CD4-positive, alpha-beta memory T cell (primary cell): ENCODE measurements around the gene LYRM4. TPM values are rescaled to one million over a fixed set of nuclear protein-coding genes. Genes with fewer than 3 reads are reported as not detected.

Experiments used
- CTCF ChIA-PET: fragments of 350-600 bp; sonication (Branson Sonifier 250); formaldehyde crosslinking; loops from one replicate; lab custom pipeline; 2021; ENCODE audit warnings: inconsistent platforms; ENCODE audit not compliant: partially characterized antibody; lab: Charles Lee
- POLR2A ChIA-PET: fragments of 350-600 bp; sonication (Branson Sonifier 250); formaldehyde crosslinking; loops from one replicate; lab custom pipeline; 2021; ENCODE audit not compliant: partially characterized antibody; lab: Charles Lee
- DNase-seq, 5 donors: peaks; one replicate each; pipeline versions ENCODE4 v3.0.0 to v3.0.0-alpha.2; 2020 to 2022; ENCODE audit warnings: mixed read lengths in 1 of 5
- H3K27ac ChIP-seq: one replicate; pipeline ENCODE4 v1.7.0; 2013; ENCODE audit warnings: low read depth, low read length
- H3K27me3 ChIP-seq: 2 replicates; pipeline ENCODE4 v1.7.0; 2013; ENCODE audit warnings: mild to moderate bottlenecking, low read length, moderate library complexity; ENCODE audit not compliant: insufficient read depth
- H3K36me3 ChIP-seq: 2 replicates; pipeline ENCODE4 v1.7.0; 2013; ENCODE audit warnings: mild to moderate bottlenecking, low read length, moderate library complexity; ENCODE audit not compliant: insufficient read depth
- H3K4me1 ChIP-seq: 2 replicates; pipeline ENCODE4 v1.7.0; 2013; ENCODE audit warnings: mild to moderate bottlenecking, low read length, moderate library complexity; ENCODE audit not compliant: insufficient read depth
- H3K4me3 ChIP-seq, 2 donors: one replicate each; pipeline ENCODE4 v1.7.0; 2013; ENCODE audit warnings: low read length in 2 of 2, mild to moderate bottlenecking in 1 of 2
- H3K9me3 ChIP-seq, 2 donors: one replicate each; pipeline ENCODE4 v1.7.0; 2013; ENCODE audit warnings: low read length in 2 of 2, control low read depth in 1 of 2; ENCODE audit not compliant: control insufficient read depth in 1 of 2
- H3K27ac Mint-ChIP-seq, 7 donors: one replicate each; pipeline ENCODE4 v1.8.0; 2020 to 2021; ENCODE audit warnings: mixed read lengths in 7 of 7, mild to moderate bottlenecking in 6 of 7, inconsistent platforms in 3 of 7, moderate library complexity in 3 of 7
- H3K27me3 Mint-ChIP-seq, 2 donors: one replicate each; pipeline ENCODE4 v1.8.0; 2020 to 2021; ENCODE audit warnings: mixed read lengths in 2 of 2
- H3K36me3 Mint-ChIP-seq, 2 donors: one replicate each; pipeline ENCODE4 v1.8.0; 2020 to 2021; ENCODE audit warnings: mixed read lengths in 2 of 2, inconsistent platforms in 1 of 2, mild to moderate bottlenecking in 1 of 2
- H3K4me1 Mint-ChIP-seq, 4 donors: one replicate each; pipeline ENCODE4 v1.8.0; 2020 to 2021; ENCODE audit warnings: mixed read lengths in 4 of 4, mild to moderate bottlenecking in 1 of 4
- H3K4me3 Mint-ChIP-seq, 8 donors: one replicate each; pipeline ENCODE4 v1.8.0; 2020 to 2021; ENCODE audit warnings: mixed read lengths in 8 of 8, mild to moderate bottlenecking in 7 of 8, moderate library complexity in 6 of 8, inconsistent platforms in 3 of 8
- H3K9me3 Mint-ChIP-seq, 8 donors: one replicate each; pipeline ENCODE4 v1.8.0; 2020 to 2021; ENCODE audit warnings: mixed read lengths in 8 of 8, mild to moderate bottlenecking in 5 of 8, inconsistent platforms in 3 of 8, moderate library complexity in 1 of 8
- intact Hi-C: fragments of 100-400 bp; cut with micrococcal nuclease; formaldehyde crosslinking; loops from one replicate; pipeline ENCODE4 v1.15.1; 2023
- polyA plus RNA-seq, 2 donors: library from polyadenylated mRNA; unstranded; fragments of 300-500 nt; fragmentation: Illumina TruSeq; gene quantifications; one replicate each; pipeline ENCODE4 v1.2.3, GENCODE V29; 2021
- total RNA-seq, 2 experiments: library from RNA; stranded (reverse); gene quantifications; one replicate each; pipeline ENCODE4 v1.2.3, GENCODE V29; 2021

The LYRM4 gene
- total and polyA plus RNA-seq, 4 experiments from 2014 or later: 10.6 to 26.4 (median 15.2) TPM

DNA sequence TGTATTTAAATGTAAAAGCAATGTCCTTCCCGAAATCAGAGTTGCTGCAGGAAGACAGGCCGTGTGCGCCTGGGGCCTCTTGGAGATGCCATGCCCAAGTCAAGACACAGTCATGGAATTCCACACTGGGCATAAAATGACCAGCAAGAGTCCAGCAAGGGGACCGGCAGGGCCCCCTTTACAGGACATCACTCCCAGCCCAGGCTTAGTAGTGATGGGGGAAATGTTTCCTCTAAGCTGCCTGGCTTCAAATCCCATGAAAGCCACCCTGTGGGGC, 177.5 kb downstream of the LYRM4 start:
- Histone ChIP-seq H3K9me3 (no peaks in the 10 kb centered on the region), H3K36me3 (no peaks in the 10 kb centered on the region), H3K27ac (no peak overlapping the region), H3K4me3 (no peak overlapping the region), H3K27me3 (no peaks in the 10 kb centered on the region), H3K4me1 (no peaks in the 10 kb centered on the region)
- H3K27ac Mint-ChIP-seq: no peak overlapping the region
- no peak for DNase-seq
- peaks cover 19 to 33% of the 10 kb centered on the region in 2 donors for H3K27me3 Mint-ChIP-seq
- peaks cover 0 to 12% (median 2%) of the 10 kb centered on the region in 4 donors for H3K4me1 Mint-ChIP-seq
- H3K4me3 Mint-ChIP-seq: no peak overlapping the region
- no peaks in the 10 kb centered on the region for H3K9me3 Mint-ChIP-seq
- POLR2A ChIA-PET: no interaction called here
- intact Hi-C loops: no loop called here
- no peaks in the 10 kb centered on the region for H3K36me3 Mint-ChIP-seq
- CTCF ChIA-PET: no interaction called here

DNA sequence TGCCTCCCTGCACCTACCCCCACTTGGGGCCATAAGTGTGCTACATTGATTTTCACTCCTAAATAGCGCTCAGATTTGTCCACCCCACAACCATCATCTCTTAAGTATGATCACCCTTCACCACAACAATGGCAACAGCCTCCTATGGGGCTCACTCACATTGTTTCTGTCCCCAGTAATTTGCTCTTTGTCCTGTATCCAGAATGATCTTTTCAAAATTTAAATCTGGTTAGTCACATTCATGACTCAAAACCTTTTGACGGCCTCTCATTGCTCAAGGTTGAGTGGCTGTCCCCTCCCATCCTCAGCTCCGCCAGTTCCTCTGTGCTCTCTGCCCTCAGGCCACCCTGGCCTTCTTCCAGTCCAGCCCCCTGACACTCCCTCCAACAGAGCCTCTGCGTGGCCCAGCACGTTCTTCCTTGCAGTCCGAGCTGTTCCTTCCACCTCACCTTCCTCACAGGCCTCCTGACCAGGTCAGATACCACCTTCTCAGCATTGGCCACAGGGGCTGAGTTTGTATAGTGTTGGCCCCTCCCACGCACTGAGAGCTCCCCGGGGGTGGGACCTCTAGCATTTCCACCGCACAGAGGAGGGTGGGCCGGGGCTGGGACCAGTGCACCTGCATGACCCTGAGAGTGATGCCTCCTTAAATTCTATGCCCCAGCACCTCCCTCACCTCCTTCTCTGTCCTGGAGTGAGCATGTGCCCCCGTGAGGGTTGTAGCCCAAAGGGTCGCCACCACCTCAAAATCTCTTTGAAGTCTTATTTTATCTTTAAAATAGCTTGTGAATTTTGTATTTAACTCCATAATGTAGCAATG, 178.1 kb downstream of the LYRM4 start:
- Histone ChIP-seq H3K4me1 (no peaks in the 10 kb centered on the region), H3K27me3 (no peaks in the 10 kb centered on the region), H3K27ac (no peak overlapping the region), H3K4me3 (no peak overlapping the region), H3K36me3 (no peaks in the 10 kb centered on the region), H3K9me3 (no peaks in the 10 kb centered on the region)
- H3K4me1 Mint-ChIP-seq: peaks cover 0 to 12% (median 2%) of the 10 kb centered on the region in 4 donors
- no peaks in the 10 kb centered on the region for H3K9me3 Mint-ChIP-seq
- no peak overlapping the region for H3K4me3 Mint-ChIP-seq
- ChIA-PET CTCF (interaction anchor here (1.2 kb wide), 1 partner anchor 14 kb away, joined by 3 read pairs; no protein-coding TSS in a partner anchor), POLR2A (no interaction called here)
- no peak overlapping the region for H3K27ac Mint-ChIP-seq
- intact Hi-C loops: no loop called here
- no peaks in the 10 kb centered on the region for H3K36me3 Mint-ChIP-seq
- H3K27me3 Mint-ChIP-seq: peaks cover 18 to 33% of the 10 kb centered on the region in 2 donors
- no peak for DNase-seq

GRCh38 chr6:5081955-5082354, 178.8 kb downstream of the LYRM4 start:
- no peaks in the 10 kb centered on the region for H3K27me3 ChIP-seq
- Mint-ChIP-seq H3K4me3 (no peak overlapping the region), H3K4me1 (peaks cover 0 to 7% (median 1%) of the 10 kb centered on the region in 4 donors), H3K27me3 (peaks cover 12 to 31% of the 10 kb centered on the region in 2 donors), H3K9me3 (no peaks in the 10 kb centered on the region), H3K36me3 (no peaks in the 10 kb centered on the region), H3K27ac (no peak overlapping the region)
- no peak overlapping the region for H3K4me3 ChIP-seq
- H3K27ac ChIP-seq: no peak overlapping the region
- no peaks in the 10 kb centered on the region for H3K9me3 ChIP-seq
- DNase-seq: no peak
- intact Hi-C loops: no loop called here
- no peaks in the 10 kb centered on the region for H3K4me1 ChIP-seq
- POLR2A ChIA-PET: no interaction called here
- H3K36me3 ChIP-seq: no peaks in the 10 kb centered on the region
- CTCF ChIA-PET: interaction anchor here (1.2 kb wide), 1 partner anchor 15 kb away, joined by 3 read pairs; no protein-coding TSS in a partner anchor

- peaks cover 9 to 27% of the 10 kb centered on the region in 2 donors for H3K27me3 Mint-ChIP-seq
- H3K4me3 Mint-ChIP-seq: no peak overlapping the region
- H3K9me3 Mint-ChIP-seq: peaks cover 0 to 1% (median 0%) of the 10 kb centered on the region in 8 donors
- intact Hi-C loops: no loop called here
- peaks cover 0 to 3% (median 1%) of the 10 kb centered on the region in 4 donors for H3K4me1 Mint-ChIP-seq
- Histone ChIP-seq H3K36me3 (no peaks in the 10 kb centered on the region), H3K27me3 (no peaks in the 10 kb centered on the region), H3K27ac (no peak overlapping the region), H3K4me3 (no peak overlapping the region), H3K9me3 (no peaks in the 10 kb centered on the region), H3K4me1 (no peaks in the 10 kb centered on the region)
- ChIA-PET POLR2A (no interaction called here), CTCF (no interaction called here)
- DNase-seq: no peak
- H3K36me3 Mint-ChIP-seq: no peaks in the 10 kb centered on the region
- no peak overlapping the region for H3K27ac Mint-ChIP-seq
Measured at GRCh38 chr6:5081182-5081581, 179.6 kb downstream of the LYRM4 start.

GRCh38 chr6:5080574-5080973, 180.2 kb downstream of the LYRM4 start:
- DNase-seq: no peak
- no peaks in the 10 kb centered on the region for H3K36me3 Mint-ChIP-seq
- Histone ChIP-seq H3K27me3 (no peaks in the 10 kb centered on the region), H3K36me3 (no peaks in the 10 kb centered on the region), H3K27ac (no peak overlapping the region), H3K4me1 (no peaks in the 10 kb centered on the region), H3K4me3 (no peak overlapping the region), H3K9me3 (no peaks in the 10 kb centered on the region)
- H3K27me3 Mint-ChIP-seq: peaks cover 9 to 27% of the 10 kb centered on the region in 2 donors
- H3K27ac Mint-ChIP-seq: no peak overlapping the region
- H3K4me1 Mint-ChIP-seq: peaks cover 0 to 3% (median 1%) of the 10 kb centered on the region in 4 donors
- POLR2A ChIA-PET: no interaction called here
- CTCF ChIA-PET: no interaction called here
- intact Hi-C loops: no loop called here
- peaks cover 0 to 1% (median 0%) of the 10 kb centered on the region in 8 donors for H3K9me3 Mint-ChIP-seq
- no peak overlapping the region for H3K4me3 Mint-ChIP-seq

GRCh38 chr6:5079692-5080091, 181.1 kb downstream of the LYRM4 start:
- no peaks in the 10 kb centered on the region for H3K36me3 ChIP-seq
- Mint-ChIP-seq H3K27me3 (peaks cover 16 to 33% of the 10 kb centered on the region in 2 donors), H3K4me1 (peaks cover 0 to 1% (median under 1%) of the 10 kb centered on the region in 4 donors), H3K9me3 (peaks cover 0 to 3% (median 0%) of the 10 kb centered on the region in 8 donors), H3K36me3 (no peaks in the 10 kb centered on the region), H3K4me3 (no peak overlapping the region), H3K27ac (no peak overlapping the region)
- DNase-seq: no peak
- H3K27me3 ChIP-seq: no peaks in the 10 kb centered on the region
- H3K9me3 ChIP-seq: no peaks in the 10 kb centered on the region
- H3K4me1 ChIP-seq: no peaks in the 10 kb centered on the region
- intact Hi-C loops: no loop called here
- no peak overlapping the region for H3K27ac ChIP-seq
- POLR2A ChIA-PET: no interaction called here
- CTCF ChIA-PET: no interaction called here
- no peak overlapping the region for H3K4me3 ChIP-seq

GRCh38 chr6:5078121-5078669, 182.6 kb downstream of the LYRM4 start:
- POLR2A ChIA-PET: no interaction called here
- H3K36me3 ChIP-seq: no peaks in the 10 kb centered on the region
- no peaks in the 10 kb centered on the region for H3K9me3 ChIP-seq
- intact Hi-C loops: no loop called here
- Mint-ChIP-seq H3K27ac (no peak overlapping the region), H3K4me3 (no peak overlapping the region), H3K36me3 (no peaks in the 10 kb centered on the region), H3K9me3 (peaks cover 0 to 3% (median 0%) of the 10 kb centered on the region in 8 donors), H3K4me1 (no peaks in the 10 kb centered on the region), H3K27me3 (peaks cover 14 to 33% of the 10 kb centered on the region in 2 donors)
- CTCF ChIA-PET: no interaction called here
- no peaks in the 10 kb centered on the region for H3K4me1 ChIP-seq
- no peak for DNase-seq
- no peaks in the 10 kb centered on the region for H3K27me3 ChIP-seq
- H3K4me3 ChIP-seq: no peak overlapping the region
- no peak overlapping the region for H3K27ac ChIP-seq
